Testis (tissue), 2 donors: ENCODE results near the gene SCO2.

Source experiments
- POLR2A ChIP-seq: fragments of 450-650 bp; IDR thresholded peaks from one replicate; pipeline ENCODE4 v1.6.1; 2017; ENCODE audit warnings: antibody characterized with exemption, mild to moderate bottlenecking, moderate library complexity
- TF ChIP-seq, protein P1 (sequence below), 3 experiments: fragments of 450-650 bp in 2 of 3; fragments of 200-600 bp in 1 of 3; sonication (generic) in 1 of 3; IDR thresholded peaks; one replicate each; pipeline ENCODE4 v1.5.1; 2016 to 2019; ENCODE audit warnings: antibody characterized with exemption in 3 of 3, mild to moderate bottlenecking in 2 of 3, moderate library complexity in 1 of 3

DNA sequence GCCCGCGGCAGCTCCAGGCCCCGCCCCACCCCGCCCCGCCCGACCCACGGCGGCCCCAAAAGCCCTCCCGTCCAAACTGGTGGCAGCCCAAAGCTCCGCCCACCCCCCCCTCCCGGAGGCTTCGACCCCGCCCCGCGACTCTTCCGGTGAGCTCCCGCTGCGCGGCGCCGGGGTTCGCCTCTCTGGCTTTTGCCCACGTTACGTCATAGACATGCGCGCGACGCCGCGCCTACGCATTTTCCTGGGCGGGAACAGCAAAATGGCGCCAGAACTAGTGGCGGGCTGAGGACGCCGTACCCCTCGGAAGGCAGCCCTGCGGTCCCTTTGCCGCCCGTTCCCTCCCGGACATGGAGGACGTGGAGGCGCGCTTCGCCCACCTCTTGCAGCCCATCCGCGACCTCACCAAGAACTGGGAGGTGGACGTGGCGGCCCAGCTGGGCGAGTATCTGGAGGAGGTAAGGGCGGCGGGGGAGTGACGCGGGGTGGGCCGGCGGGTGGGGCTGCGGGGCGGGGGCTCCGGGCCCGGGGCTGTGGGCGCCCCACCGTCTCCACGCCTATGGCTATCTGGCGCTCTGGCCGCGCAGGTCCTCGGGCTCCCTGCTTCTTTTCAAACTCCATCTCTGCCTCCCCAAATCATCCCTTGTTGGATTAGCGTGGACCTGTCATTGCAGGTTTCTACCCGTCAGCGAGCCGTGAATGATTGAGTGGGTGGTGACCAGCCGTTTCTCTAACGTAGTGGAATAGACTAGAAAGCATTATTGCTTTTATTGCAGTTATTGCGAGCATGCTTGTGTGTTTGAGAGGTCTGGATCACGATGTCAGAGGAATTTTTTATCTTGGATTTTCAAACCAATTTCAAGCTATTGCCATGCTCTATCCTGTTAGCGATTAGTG is 17.2 kb downstream of the SCO2 start, which contains the start of gene NCAPH2:
- TF ChIP-seq, protein P1, sequence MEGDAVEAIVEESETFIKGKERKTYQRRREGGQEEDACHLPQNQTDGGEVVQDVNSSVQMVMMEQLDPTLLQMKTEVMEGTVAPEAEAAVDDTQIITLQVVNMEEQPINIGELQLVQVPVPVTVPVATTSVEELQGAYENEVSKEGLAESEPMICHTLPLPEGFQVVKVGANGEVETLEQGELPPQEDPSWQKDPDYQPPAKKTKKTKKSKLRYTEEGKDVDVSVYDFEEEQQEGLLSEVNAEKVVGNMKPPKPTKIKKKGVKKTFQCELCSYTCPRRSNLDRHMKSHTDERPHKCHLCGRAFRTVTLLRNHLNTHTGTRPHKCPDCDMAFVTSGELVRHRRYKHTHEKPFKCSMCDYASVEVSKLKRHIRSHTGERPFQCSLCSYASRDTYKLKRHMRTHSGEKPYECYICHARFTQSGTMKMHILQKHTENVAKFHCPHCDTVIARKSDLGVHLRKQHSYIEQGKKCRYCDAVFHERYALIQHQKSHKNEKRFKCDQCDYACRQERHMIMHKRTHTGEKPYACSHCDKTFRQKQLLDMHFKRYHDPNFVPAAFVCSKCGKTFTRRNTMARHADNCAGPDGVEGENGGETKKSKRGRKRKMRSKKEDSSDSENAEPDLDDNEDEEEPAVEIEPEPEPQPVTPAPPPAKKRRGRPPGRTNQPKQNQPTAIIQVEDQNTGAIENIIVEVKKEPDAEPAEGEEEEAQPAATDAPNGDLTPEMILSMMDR (IDR thresholded peaks at IDR 0.05): peak in 1 of 3 experiments; percentile 7
- TF ChIP-seq POLR2A: peak; percentile 31
